DND-41 (cell line): ENCODE data around the gene ST8SIA6.

Experiments used
- ATAC-seq: fragments of 200-7000 bp; cut with Tn5 transposase; 3 replicates; pipeline ENCODE4 v1.9.1; 2021; ENCODE audit warnings: low read depth; ENCODE audit not compliant: insufficient read depth
- DNase-seq: peaks from one replicate; pipeline ENCODE4 v3.0.0-alpha.2; 2020
- H2AFZ ChIP-seq: 2 replicates; pipeline ENCODE4 v1.6.0; 2012; ENCODE audit warnings: low read depth, low read length
- H3K27ac ChIP-seq: 2 replicates; pipeline ENCODE4 v1.5.1; 2012; ENCODE audit warnings: low read length, inconsistent platforms
- H3K27me3 ChIP-seq: fragments of 200-600 bp; sonication (generic); 2 replicates; pipeline ENCODE4 v1.6.0; 2012; ENCODE audit warnings: low read length, mild to moderate bottlenecking, inconsistent platforms; ENCODE audit not compliant: insufficient read depth, poor library complexity
- H3K36me3 ChIP-seq: 2 replicates; pipeline ENCODE4 v1.5.1; 2012; ENCODE audit warnings: low read length, inconsistent platforms; ENCODE audit not compliant: insufficient read depth
- H3K4me1 ChIP-seq: 2 replicates; pipeline ENCODE4 v1.5.1; 2012; ENCODE audit warnings: mild to moderate bottlenecking, low read length; ENCODE audit not compliant: insufficient read depth
- H3K4me2 ChIP-seq: 2 replicates; pipeline ENCODE4 v1.6.0; 2012; ENCODE audit warnings: mild to moderate bottlenecking, moderate library complexity, low read length, inconsistent platforms; ENCODE audit not compliant: insufficient read depth
- H3K4me3 ChIP-seq, 2 experiments: fragments of 200-600 bp in 1 of 2; shearing (Covaris generic) in 1 of 2; 2 replicates each; pipeline ENCODE4 v1.5.1; 2012 to 2016; ENCODE audit warnings: inconsistent platforms in 2 of 2, low read length in 2 of 2, mild to moderate bottlenecking in 2 of 2, low read depth in 1 of 2, moderate library complexity in 1 of 2
- H3K79me2 ChIP-seq: 2 replicates; pipeline ENCODE4 v1.6.0; 2012; ENCODE audit warnings: low read length, inconsistent platforms; ENCODE audit not compliant: insufficient read depth
- H3K9ac ChIP-seq: 2 replicates; pipeline ENCODE4 v1.6.0; 2012; ENCODE audit warnings: low read depth, mild to moderate bottlenecking, inconsistent platforms, low read length, moderate library complexity
- H3K9me3 ChIP-seq: 2 replicates; pipeline ENCODE4 v1.5.1; 2012; ENCODE audit warnings: low read length, moderate library complexity, mild to moderate bottlenecking, inconsistent platforms; ENCODE audit not compliant: insufficient read depth, severe bottlenecking
- H4K20me1 ChIP-seq: 2 replicates; pipeline ENCODE4 v1.6.0; 2012; ENCODE audit warnings: low read length; ENCODE audit not compliant: insufficient read depth
- CTCF ChIP-seq: IDR thresholded peaks from 2 replicates; pipeline ENCODE4 v1.5.1; 2012; ENCODE audit warnings: borderline replicate concordance, low read length, moderate library complexity, mild to moderate bottlenecking; ENCODE audit not compliant: poor library complexity, severe bottlenecking; ENCODE audit errors: extremely low read depth
- EZH2 ChIP-seq: IDR thresholded peaks from 3 replicates; pipeline ENCODE4 v1.6.1; 2012; ENCODE audit warnings: borderline replicate concordance, low read depth, mild to moderate bottlenecking, moderate library complexity, low read length, inconsistent platforms; ENCODE audit not compliant: severe bottlenecking

Gene ST8SIA6

DNA sequence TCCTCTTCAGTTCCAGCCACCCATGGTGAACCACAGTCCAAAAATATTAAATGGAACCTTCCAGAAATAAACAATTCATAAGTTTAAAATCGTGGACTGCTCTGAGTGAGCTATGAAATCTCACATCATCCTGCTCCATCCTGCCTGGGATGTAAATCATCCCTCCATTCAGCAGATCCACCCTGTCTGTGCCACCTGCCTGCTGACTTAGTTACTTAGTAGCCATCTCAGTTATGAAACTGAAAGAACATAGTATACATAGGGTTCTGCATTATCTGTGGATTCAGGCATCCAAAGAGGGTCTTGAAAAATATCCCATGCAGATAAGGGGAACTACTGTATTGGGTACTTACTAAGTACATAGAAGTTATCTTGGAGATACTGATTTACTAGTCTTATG, 89.0 kb downstream of the ST8SIA6 start:
- no peak overlapping the region for H3K4me3 ChIP-seq
- no peak overlapping the region for H3K9ac ChIP-seq
- no peak overlapping the region for H3K4me2 ChIP-seq
- no peak for DNase-seq
- H3K36me3 ChIP-seq = no peaks in the 10 kb centered on the region
- H3K9me3 ChIP-seq = no peaks in the 10 kb centered on the region
- H3K79me2 ChIP-seq = no peaks in the 10 kb centered on the region
- no peak overlapping the region for H2AFZ ChIP-seq
- H3K4me1 ChIP-seq = no peaks in the 10 kb centered on the region
- no peaks in the 10 kb centered on the region for H4K20me1 ChIP-seq
- no peak overlapping the region for H3K27ac ChIP-seq
- TF ChIP-seq EZH2 (no peak), CTCF (no peak)
- no peak for ATAC-seq
- no peaks in the 10 kb centered on the region for H3K27me3 ChIP-seq

DNA sequence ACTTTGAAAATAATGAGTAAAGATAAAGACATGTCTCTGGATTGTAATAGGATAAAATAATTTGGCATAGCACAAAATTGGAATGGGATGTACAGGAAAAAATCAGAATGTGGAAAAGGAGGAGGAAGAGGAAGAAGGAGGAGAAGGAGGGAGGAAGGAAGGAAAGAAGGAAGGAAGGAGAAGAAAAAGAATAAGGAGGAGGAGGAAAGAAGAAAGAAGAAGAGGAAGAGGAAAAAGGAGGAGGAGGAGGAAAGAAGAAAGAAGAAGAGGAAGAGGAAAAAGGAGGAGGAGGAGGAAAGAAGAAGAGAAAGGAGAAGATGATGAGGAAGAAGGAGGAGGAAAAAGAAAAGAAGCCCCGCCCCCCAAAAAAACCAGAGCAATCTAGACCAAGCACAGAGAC, 95.9 kb downstream of the ST8SIA6 start:
- Histone ChIP-seq H4K20me1 (no peaks in the 10 kb centered on the region), H2AFZ (no peak overlapping the region), H3K4me3 (no peak overlapping the region), H3K79me2 (no peaks in the 10 kb centered on the region), H3K9ac (no peak overlapping the region), H3K4me2 (no peak overlapping the region), H3K27me3 (peaks cover 4% of the 10 kb centered on the region), H3K9me3 (no peaks in the 10 kb centered on the region), H3K27ac (no peak overlapping the region), H3K4me1 (no peaks in the 10 kb centered on the region), H3K36me3 (no peaks in the 10 kb centered on the region)
- ATAC-seq (no peak), DNase-seq (no peak)
- TF ChIP-seq EZH2 (no peak), CTCF (no peak)

GRCh38 chr10:17357781-17358180, 96.6 kb downstream of the ST8SIA6 start:
- ATAC-seq = no peak
- H3K4me3 ChIP-seq = no peak overlapping the region
- no peak for TF ChIP-seq EZH2
- TF ChIP-seq CTCF = no peak
- H3K27ac ChIP-seq = no peak overlapping the region
- no peak for DNase-seq
- peaks cover 4% of the 10 kb centered on the region for H3K27me3 ChIP-seq
- no peaks in the 10 kb centered on the region for H4K20me1 ChIP-seq
- H2AFZ ChIP-seq = no peak overlapping the region
- H3K4me1 ChIP-seq = no peaks in the 10 kb centered on the region
- no peak overlapping the region for H3K9ac ChIP-seq
- no peak overlapping the region for H3K4me2 ChIP-seq
- no peaks in the 10 kb centered on the region for H3K9me3 ChIP-seq
- no peaks in the 10 kb centered on the region for H3K79me2 ChIP-seq
- no peaks in the 10 kb centered on the region for H3K36me3 ChIP-seq

GRCh38 chr10:17356820-17357219, 97.6 kb downstream of the ST8SIA6 start:
- Histone ChIP-seq H3K4me3 (no peak overlapping the region), H3K79me2 (no peaks in the 10 kb centered on the region), H4K20me1 (no peaks in the 10 kb centered on the region), H3K4me1 (no peaks in the 10 kb centered on the region), H3K36me3 (no peaks in the 10 kb centered on the region), H3K9ac (no peak overlapping the region), H3K27me3 (peaks cover 4% of the 10 kb centered on the region), H3K27ac (no peak overlapping the region), H3K9me3 (no peaks in the 10 kb centered on the region), H2AFZ (no peak overlapping the region), H3K4me2 (no peak overlapping the region)
- TF ChIP-seq CTCF = no peak
- DNase-seq (no peak), ATAC-seq (no peak)
